PFSK-1 (cell line): ENCODE results near the gene POC1A.

ENCODE experiments used
- POLR2AphosphoS5 ChIP-seq: IDR thresholded peaks from 2 replicates; pipeline ENCODE4 v1.6.1; 2012; ENCODE audit warnings: low read depth, mild to moderate bottlenecking, control low read depth, low read length, moderate library complexity
- SIN3A ChIP-seq: IDR thresholded peaks from 2 replicates; pipeline ENCODE4 v1.6.1; 2012; ENCODE audit warnings: mild to moderate bottlenecking, low read length, moderate library complexity, borderline replicate concordance; ENCODE audit not compliant: insufficient read depth
- TAF1 ChIP-seq: IDR thresholded peaks from 2 replicates; pipeline ENCODE4 v1.6.1; 2012; ENCODE audit warnings: low read length, control low read depth, borderline replicate concordance; ENCODE audit not compliant: insufficient read depth
- TF ChIP-seq, protein P1 (sequence below), 2 experiments: IDR thresholded peaks; 2 replicates each; pipeline versions ENCODE4 v1.6.1 to v1.8.0; 2011 to 2012; ENCODE audit warnings: low read depth in 2 of 2, low read length in 2 of 2, control low read depth in 1 of 2, inconsistent platforms in 1 of 2, mild to moderate bottlenecking in 1 of 2, moderate library complexity in 1 of 2; ENCODE audit not compliant: insufficient read depth in 1 of 2

- no peak for TF ChIP-seq POLR2AphosphoS5
- TF ChIP-seq, protein P1, sequence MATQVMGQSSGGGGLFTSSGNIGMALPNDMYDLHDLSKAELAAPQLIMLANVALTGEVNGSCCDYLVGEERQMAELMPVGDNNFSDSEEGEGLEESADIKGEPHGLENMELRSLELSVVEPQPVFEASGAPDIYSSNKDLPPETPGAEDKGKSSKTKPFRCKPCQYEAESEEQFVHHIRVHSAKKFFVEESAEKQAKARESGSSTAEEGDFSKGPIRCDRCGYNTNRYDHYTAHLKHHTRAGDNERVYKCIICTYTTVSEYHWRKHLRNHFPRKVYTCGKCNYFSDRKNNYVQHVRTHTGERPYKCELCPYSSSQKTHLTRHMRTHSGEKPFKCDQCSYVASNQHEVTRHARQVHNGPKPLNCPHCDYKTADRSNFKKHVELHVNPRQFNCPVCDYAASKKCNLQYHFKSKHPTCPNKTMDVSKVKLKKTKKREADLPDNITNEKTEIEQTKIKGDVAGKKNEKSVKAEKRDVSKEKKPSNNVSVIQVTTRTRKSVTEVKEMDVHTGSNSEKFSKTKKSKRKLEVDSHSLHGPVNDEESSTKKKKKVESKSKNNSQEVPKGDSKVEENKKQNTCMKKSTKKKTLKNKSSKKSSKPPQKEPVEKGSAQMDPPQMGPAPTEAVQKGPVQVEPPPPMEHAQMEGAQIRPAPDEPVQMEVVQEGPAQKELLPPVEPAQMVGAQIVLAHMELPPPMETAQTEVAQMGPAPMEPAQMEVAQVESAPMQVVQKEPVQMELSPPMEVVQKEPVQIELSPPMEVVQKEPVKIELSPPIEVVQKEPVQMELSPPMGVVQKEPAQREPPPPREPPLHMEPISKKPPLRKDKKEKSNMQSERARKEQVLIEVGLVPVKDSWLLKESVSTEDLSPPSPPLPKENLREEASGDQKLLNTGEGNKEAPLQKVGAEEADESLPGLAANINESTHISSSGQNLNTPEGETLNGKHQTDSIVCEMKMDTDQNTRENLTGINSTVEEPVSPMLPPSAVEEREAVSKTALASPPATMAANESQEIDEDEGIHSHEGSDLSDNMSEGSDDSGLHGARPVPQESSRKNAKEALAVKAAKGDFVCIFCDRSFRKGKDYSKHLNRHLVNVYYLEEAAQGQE (IDR thresholded peaks at IDR 0.05; ENCODE audit: insufficient read depth in 1 of 2, low read depth in 2 of 2, low read length in 2 of 2): no peak
- no peak for TF ChIP-seq TAF1
- TF ChIP-seq SIN3A: no peak
These were observed 26.0 kb downstream of the POC1A start for GRCh38 chr3:52128118-52128683.
